HL-60/S4 treated with phorbol 12-myristate 13-acetate at 8.2 ng/mL for 4 days and 3 days (cell line): ENCODE measurements around the gene LSS.

ENCODE experiments used
- in situ Hi-C: fragments of 300-500 bp; cut with MboI; formaldehyde crosslinking; loops from 2 replicates; pipeline ENCODE4 v1.15.0; 2022; ENCODE audit warnings: low sequenced_read_pairs

LSS gene

DNA sequence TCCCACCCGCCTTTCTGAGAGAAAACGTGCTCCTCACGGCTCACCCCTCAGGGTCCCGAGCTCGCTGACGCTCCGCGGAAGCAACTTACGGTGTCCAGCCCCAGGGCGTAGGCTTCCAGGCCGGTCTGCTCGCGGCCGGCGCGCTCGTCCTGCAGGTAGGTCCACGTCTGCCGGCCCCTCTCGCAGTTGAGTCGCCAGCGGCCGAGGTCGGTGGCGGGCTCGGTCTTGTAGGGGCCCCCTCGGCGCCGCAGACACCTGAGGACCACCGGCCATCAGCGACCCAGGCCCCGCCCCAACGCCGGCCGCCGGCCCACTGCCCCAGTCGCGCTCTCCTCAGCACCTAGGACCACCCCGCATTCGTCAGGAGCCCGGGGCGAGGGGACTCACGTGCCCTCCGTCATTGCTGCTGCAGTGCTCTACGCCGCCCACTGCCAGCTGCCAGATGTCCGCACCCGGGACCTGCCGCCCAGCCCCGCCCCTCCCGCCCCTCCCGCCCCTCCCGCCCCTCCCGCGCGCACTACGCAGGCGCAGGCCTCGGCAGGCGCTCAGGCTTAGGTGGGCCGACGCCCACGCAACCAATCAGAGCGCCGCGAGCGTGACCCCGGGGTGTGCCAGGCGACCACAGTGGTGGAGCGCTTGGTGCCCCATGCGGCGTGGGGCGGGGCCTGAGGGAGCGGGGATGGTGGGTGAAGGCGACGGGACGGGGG is at the start of gene LSS:
Gene LSS (minus strand): TSS at position 430 of the 707 bp plus-strand sequence. CDS start 29 bp downstream, at position 401.
- in situ Hi-C loops: no loop called here

DNA sequence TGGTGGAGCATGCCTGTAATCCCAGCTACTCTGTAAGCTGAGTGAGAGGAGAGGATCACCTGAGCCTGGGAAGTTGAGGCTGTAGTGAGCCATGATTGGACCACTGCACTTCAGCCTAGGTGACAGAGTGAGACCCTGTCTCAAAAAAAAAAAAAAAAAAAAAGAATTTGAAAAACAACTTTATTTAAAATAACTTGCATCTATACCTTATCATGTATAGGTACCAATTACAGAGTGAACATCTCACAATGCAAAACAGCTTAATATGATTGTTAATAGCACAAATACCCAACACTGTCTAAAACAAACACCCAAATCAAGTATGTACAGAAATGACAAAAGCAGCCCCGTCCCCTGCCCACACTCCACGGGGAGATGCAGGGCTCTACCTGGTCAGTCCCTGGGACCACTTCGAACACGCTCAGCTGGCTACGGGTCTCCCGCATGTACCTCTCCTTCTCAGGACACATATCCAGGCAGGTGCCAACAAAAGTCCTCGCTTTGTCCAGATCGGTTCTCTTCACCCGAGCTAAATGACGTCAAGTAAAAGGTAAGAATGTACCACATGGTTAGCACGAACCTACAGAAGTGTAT is 46.3 kb upstream of the LSS start:
- in situ Hi-C loops: no loop called here

DNA sequence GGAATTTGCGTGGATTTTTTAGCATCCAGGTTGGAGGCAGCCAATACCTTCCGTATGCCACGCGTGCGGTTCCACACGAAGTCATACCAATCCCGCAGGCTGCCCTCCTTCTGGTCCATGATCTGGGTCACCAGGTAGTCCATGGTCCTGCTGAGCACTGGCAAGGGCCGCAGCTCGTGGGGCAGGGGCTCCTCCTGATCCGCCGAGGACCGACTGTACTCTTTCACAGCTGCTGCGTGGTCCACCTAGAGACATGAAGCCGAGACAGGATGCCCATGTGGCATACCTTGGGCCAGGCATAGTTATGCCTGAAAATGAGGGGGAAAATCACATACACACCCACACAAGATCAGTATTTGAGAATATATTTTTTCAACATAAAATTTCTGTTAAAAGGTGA is 44.8 kb upstream of the LSS start:
- in situ Hi-C loops: no loop called here

DNA sequence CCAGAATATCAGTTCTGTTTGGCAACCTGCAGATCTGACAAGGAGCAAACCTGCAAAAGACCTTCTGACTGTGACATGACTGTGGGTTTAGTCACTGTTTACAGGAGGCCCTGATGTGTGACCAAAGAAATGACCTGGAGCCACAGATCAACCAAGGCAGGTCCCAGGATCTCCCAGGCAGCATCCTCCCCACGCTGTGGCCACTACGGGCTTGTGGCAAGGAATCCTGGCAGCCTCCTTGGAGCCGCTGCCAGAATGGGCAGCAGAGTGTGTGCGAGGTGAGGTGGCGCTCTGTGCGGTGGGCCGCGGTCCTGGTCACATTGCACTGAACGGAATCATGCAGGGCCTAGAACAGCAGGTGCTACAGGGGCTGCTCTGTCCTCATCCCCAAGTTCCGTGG is 40.9 kb upstream of the LSS start:
- in situ Hi-C loops: no loop called here

DNA sequence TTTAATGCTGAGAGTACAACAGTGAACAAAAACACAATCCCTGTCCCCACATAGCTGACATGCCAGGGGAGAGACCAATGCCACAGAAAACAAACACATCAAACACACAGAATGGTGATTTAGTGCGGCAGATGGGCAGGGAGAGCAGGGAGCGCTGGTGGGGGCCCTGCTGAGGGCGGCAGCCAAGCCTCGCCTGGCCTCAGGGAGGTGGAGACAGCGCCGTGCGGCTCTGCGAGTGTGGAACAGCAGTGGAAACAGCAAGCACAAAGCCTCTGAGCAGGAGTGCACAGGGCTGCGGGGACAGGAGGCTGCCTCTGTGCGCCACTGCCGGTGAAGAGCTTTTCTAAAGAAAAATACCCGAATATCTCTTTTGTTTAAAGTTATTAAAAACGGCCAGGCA is 39.8 kb upstream of the LSS start:
- in situ Hi-C loops: no loop called here

DNA sequence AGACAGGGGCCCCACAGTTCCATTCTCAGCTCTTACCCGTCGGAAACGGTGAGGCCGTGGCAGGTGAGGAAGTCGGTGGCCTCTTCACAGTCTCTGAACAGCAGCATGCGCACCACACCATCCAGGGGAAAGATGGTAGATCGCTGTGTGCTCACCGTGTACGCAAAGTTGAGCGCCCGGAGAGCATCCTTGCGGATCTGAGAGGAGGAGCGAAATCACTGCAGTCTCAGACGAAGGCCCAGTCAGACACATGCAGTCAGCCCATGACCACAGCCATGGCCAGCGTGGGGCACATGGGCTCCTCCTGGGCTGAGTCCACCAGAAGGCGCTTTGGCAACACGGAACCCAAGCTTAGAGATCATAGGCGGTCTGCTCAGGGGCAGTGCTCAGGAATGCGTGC is 38.4 kb upstream of the LSS start:
- in situ Hi-C loops: no loop called here

DNA sequence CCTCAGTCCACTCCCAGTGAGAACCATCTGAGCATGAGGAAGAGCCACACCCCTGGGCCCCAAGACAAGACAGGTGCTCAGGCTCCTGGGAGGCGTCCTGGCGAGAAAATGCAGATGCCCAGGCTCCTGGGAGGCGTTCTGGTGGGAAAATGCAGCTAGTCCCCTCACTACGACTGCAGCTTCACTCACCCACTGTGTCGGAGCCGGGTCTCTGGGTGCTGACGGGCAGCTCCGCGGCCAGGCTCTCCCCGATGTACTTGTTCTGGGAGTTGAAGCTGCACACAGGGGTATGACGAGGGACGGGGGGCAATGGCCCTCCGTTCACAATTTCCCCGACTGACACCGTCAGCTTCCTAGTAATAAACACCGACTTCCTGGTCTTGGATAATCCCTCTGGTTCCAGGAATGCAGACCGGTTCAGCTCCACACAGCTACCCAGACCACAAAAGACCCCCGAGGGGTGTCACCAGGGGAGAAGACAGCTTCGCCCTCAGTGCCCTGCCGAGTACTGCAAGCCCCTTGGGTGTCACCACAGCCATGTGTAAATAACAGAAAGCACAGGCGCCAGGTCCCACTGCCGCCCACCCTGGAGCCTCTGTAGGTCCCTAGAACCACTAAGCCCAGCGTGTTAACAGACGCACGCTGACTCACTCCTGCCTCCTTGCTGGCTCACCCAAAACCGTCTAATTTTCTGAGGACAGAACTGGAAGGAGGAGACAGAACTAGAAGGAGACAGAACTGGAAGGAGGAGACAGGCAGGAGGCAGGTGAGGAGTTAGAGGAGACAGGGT is 37.4 kb upstream of the LSS start:
- in situ Hi-C loops: no loop called here

DNA sequence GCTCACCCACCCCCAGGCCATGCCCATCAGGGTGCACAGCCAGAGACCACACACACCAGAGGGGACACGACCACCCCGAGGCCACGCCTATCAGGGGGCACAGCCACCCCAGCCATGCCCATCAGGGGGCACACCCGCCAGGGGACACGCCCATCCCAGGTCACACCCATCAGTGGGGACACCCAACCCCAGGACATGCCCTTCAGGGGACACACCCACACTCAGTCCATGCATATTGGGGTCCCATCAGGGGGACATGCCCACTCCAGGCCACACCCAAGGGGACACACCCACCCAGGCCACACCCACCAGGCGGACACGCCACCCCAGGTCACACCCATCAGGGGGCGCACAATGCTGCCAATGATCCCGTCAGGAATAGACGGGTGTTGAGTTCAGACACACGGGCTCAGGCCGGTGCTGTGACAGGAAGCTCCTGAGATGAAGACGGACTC is 36.1 kb upstream of the LSS start:
- in situ Hi-C loops: no loop called here

DNA sequence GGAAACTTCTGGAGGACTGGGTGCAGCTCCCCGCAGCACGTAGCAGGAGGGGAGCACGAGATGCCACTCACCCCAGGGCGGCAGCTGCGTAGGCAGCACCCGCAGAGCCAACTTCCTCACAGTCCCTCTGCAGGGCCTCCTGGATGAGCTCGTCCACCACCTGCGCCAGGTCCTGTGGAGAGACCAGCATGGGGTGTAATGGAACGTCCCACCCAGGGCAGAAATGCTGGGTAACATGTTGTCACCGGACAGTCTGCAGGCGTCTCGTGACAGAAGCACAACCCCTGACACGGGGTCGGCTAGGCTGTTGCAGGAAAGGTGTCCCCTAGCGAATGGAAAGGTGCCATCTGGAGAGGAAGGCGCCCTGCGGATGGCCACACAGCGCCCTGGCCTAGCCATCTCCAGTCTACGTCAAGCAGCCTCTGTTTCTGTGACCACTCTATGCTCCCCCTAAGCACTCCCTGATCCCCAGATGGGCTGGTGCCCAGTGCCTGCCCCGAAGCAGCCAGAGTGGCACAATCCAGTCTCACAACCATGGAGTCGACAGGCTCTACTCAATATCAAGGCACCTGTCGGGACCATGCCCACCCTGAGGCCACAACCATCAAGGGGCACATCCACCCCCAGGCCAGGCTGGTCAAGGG is 35.6 kb upstream of the LSS start:
- in situ Hi-C loops: no loop called here

DNA sequence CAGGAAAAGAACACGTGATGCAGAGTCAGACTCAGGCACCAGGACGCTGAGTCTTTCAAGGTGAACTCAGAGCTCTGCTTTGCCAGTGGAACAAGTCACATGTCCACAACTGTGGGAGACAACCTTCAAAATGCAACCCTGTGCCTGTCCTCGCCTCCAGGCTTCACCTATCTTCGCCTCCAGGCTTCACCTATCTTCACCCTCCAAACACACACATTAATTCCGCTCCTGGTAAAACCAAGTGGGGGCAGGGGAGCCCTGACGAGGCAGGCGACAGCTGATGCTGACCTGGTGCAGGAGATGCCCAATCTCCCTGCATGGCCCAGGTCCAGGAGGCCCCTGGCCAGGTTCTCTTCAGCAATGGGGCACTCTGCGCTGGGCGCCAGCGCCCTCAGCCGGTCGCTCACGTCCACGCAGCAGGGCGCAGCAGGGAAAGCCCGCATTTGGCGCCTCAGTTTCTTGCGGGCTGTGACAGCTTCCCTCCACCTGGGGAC is 28.0 kb upstream of the LSS start:
- in situ Hi-C loops: no loop called here

DNA sequence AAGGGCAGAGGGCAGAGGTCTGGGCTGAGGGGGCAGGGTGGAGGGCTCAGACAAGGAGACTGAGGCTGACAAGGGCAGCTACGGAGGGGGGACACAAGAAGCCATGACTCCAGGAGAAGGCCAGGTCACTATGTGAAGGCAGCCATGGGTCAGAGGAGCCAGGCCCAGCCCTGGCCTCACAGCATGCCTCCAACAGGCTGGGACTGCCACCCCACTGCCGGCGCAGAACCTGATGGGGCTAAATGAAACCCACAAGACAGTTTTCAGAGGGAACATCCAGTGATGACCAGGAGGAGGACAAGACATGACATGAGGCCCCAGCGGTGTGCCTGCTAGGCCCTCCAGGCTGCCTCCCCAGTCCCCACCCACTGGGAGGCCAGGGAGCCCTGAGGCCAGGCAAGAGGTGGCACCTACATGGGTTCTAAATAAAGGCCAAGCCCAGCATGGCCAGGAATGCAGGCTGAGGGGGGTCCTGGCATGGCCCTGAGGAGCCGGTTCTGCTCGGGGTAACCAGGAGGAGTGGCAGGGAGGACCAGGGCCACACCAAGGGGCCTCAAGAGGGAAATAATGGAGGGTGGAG is 27.3 kb upstream of the LSS start:
- in situ Hi-C loops: no loop called here

DNA sequence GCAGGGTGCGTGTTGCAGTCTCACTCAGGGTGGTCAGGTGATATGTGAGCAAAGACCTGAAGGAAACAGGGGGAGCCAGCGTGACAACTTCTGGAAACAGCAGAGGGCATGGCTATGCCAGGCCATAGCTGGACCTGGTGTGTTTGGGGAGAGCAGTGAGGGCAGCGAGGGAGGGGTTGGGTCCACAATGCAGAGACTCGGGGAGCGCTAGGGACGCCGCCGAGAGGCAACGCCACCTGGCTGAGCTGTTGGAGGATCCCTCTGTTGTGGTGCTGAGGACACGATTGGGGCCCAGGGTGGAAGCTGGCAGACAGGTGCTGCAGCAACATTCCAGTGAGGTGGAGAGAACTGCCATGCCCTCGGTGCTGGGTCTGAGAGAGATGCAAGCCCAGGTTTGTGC is 26.6 kb upstream of the LSS start:
- in situ Hi-C loops: no loop called here

DNA sequence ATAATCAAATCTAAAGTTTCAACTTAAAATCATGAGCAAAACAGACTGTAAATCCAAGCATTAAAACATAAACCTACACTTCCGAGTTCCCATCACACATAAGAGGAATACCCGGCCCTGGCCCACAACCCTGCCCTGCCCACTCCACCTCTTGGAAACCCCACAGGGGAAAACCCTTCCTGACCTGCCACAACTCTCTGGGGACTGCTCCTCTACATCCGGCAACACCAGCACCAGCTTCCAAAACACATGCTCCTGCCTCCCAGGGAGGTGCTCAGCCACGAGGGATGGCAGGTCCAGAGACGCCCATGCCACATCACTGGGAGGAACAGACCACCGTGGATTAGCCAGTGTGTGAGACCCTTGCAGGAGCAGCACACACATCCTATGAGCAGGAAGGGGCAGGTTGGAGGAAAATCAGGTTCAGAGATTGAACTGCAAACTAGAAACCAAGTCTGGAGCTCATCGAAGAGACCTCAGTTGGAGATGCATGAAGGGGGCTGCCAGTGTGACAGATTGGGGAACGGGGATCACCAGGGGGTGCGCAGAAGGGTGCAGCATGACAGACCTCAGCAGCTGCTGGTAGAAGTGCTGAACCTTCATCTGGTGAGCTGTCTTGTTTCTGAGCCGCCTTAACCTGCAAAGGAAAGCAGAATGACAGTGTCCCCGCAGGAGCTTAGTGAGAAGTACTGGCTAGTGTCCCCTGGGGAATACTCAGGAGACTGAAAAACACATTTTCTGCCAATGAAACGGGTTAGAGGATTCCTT is 25.8 kb upstream of the LSS start:
- in situ Hi-C loops: no loop called here

DNA sequence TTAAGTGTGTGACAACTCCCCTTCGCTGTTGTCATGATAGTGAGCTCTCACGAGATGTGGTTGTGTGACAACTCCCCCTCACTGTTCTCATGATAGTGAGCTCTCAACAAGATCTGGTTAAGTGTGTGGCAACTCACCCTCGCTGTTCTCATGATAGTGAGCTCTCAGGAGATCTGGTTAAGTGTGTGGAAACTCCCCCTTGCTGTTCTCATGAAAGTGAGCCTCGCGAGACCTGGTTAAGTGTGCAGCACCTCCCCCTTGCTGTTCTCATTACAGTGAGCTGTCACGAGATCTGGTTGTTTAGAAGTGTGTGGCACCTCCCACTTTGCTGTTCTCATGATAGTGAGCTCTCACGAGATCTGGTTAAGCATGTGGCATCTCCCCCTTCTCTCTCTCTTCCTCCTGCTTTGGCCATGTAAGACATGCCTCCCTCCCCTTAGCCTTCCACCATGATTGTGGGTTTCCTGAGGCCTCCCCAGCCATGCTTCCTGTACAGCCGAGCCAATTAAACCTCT is 25.1 kb upstream of the LSS start:
- in situ Hi-C loops: no loop called here

DNA sequence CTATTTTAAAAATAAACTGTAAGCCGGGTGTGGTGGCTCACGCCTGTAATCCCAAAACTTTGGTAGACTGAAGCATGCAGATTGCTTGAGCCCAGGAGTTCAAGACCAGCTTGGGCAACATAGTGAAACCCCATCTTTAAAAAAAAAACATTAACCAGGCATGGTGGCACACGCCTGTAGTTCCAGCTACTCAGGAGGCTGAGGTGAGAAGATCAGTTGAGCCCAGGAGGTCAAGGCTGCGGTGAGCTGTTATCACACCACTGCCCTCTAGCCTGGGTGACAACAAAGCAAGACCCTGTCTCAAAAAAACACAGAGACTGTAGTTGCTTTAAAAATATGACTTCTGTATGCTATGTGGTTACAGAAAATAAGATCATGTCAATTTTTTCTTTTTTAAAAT is 24.3 kb upstream of the LSS start:
- in situ Hi-C loops: no loop called here

DNA sequence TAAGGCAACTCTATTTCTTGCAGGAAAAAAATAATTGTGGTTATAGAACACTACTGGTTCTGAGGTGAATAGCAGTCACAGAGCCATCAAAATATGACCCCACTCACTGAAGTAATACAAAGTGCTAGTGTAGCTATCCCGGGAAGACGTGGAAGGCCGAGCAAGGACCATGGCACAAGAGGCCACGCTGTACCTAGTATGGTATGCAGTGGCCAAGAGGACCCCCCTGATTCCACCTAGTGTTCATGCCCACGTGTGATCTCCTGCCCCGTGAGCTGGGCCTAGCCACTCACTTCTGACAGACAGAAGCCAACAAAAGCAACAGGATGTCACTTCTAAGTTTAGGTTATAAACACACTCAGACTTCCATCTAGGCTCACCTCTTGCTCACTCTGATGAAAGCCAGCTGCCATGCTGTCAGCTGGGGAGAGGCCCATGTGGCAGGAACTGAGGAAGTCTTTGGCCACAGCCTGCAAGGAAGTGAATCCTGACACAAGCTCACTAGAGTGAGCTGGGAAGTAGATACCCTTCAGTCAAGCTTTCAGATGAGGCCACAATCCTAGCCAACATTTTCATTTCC is 21.7 kb upstream of the LSS start:
- in situ Hi-C loops: no loop called here

DNA sequence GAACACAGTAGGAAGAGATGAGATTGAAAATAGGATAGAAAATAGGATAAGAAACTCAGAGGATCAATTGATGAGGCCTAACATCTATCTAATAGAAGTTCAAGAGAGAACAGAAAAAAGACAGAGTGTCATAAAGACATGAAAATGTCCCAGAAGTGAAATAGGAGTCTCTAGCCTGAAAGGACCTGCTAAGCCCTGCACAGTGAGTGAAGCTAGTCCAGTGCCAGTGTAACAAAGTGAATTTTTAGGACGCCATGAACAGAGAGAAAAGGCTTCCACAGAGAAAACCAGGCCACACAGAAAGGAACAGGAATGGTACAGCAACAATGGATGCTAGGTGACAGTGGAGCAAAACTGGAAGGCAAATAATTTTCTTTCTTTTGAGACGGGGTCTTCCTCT is 20.3 kb upstream of the LSS start:
- in situ Hi-C loops: no loop called here

DNA sequence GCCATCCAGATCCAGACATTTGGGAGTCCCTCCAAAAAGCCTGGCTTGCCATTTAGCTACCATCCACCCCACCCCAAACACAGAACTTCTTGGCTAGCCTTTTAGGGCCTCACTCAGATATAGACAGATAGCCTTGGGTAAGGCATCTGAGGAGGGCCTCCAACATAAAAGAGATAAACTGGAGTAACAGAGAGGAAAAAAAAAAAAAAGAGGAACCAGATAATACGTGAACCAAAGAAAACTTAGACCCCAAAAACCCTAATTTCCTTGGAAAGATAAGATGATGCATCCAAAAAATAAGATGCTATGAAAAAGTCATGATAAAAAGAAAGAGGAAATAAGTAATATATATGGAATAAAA is 19.8 kb upstream of the LSS start:
- in situ Hi-C loops: no loop called here

DNA sequence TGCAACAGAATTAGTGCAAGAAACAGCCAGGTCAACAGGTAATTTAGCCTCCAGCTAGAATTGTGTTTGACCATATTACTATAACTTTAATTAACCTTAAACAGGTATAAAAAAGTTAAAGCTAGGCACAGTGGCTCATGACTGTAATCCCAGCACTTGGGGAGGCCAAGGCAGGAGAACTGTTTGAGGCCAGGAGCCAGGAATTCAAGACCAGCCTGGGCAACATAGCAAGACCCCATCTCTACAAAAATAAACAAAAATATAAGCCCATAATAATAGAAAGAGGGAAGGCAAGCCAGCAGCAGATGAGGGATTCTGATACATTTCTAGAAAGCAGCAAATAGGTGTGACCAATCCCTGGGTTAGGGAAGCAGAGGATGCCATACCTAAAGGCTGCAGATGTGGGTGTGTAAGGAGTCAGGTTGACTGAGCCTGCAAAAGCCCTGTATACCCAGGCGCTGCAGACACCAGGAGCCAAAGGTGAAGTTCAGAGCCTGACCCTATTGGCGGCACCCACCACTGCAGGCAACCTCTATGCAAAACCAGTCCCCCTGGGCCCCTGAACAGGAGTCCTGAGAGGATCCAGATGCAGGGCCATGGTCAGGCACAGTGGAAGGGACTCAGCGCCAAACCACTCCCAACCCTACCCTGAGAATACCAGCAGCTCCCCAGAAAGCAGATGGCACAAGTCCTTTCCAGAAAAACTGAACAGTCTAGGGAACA is 19.3 kb upstream of the LSS start:
- in situ Hi-C loops: no loop called here
